Endothelial cell of umbilical vein (primary cell): ENCODE results near the gene CYP2C19. TPM values are rescaled to one million over a fixed set of nuclear protein-coding genes. Genes with fewer than 3 reads are reported as not detected.

ENCODE experiments used
- BruUV-seq: library from RNA; stranded (reverse); fragments of 400-500 nt; replicated peaks from 2 replicates; lab custom pipeline; 2021; lab: Mats Ljungman, UMichigan
- CTCF ChIA-PET: fragments of 300-600, 350-600 bp; sonication (Branson Sonifier 250); formaldehyde crosslinking; loops from one replicate; lab custom pipeline; 2021; ENCODE audit warnings: antibody characterized with exemption, inconsistent platforms; lab: Charles Lee
- POLR2A ChIA-PET: fragments of 300-600, 350-600 bp; sonication (Branson Sonifier 250); formaldehyde crosslinking; loops from one replicate; lab custom pipeline; 2021; ENCODE audit warnings: antibody characterized with exemption, inconsistent platforms; lab: Charles Lee
- DNase-seq: peaks from one replicate; pipeline ENCODE4 v3.0.0-alpha.2; 2011; ENCODE audit warnings: low read depth, low spot score
- FAIRE-seq: peaks from 2 replicates; lab custom pipeline; 2011; peaks lifted over from hg19 to GRCh38; lab: Jason Lieb, UNC
- H2AFZ ChIP-seq: 2 replicates; pipeline ENCODE4 v1.6.0; 2012; ENCODE audit warnings: low read depth, low read length, control low read depth, inconsistent platforms
- H3K27ac ChIP-seq: 2 replicates; pipeline ENCODE4 v1.5.1; 2011; ENCODE audit warnings: low read depth, mild to moderate bottlenecking, control low read depth, low read length, moderate library complexity; ENCODE audit not compliant: insufficient read depth
- H3K27me3 ChIP-seq, 2 experiments: 2 replicates each; pipeline versions ENCODE4 v1.6.0 to v1.6.1; 2011; ENCODE audit warnings: low read length in 2 of 2, mixed read lengths in 1 of 2; ENCODE audit not compliant: control insufficient read depth in 2 of 2, insufficient read depth in 2 of 2
- H3K36me3 ChIP-seq, 2 experiments: 2 replicates in 1 of 2; 3 replicates in 1 of 2; pipeline ENCODE4 v1.5.1; 2011; ENCODE audit warnings: low read length in 2 of 2, mild to moderate bottlenecking in 1 of 2, moderate library complexity in 1 of 2; ENCODE audit not compliant: control insufficient read depth in 2 of 2, insufficient read depth in 2 of 2; ENCODE audit errors: extremely low read depth in 1 of 2
- H3K4me1 ChIP-seq: 3 replicates; pipeline ENCODE4 v1.5.1; 2011; ENCODE audit warnings: mild to moderate bottlenecking, low read length; ENCODE audit not compliant: control insufficient read depth, insufficient read depth; ENCODE audit errors: extremely low read depth
- H3K4me2 ChIP-seq: 2 replicates; pipeline ENCODE4 v1.6.1; 2011; ENCODE audit warnings: low read length, control low read depth, mixed read lengths; ENCODE audit not compliant: insufficient read depth
- H3K4me3 ChIP-seq, 3 experiments: fragments of 200-600 bp in 1 of 3; sonication (generic), shearing (Covaris generic) in 1 of 3; replicated peaks in 1 of 3; 2 replicates each; pipeline ENCODE4 v1.5.1; 2011 to 2016; ENCODE audit warnings: control low read depth in 3 of 3, low read length in 3 of 3, mild to moderate bottlenecking in 2 of 3, inconsistent platforms in 1 of 3, low read depth in 1 of 3, moderate library complexity in 1 of 3; ENCODE audit not compliant: insufficient read depth in 1 of 3
- H3K79me2 ChIP-seq: 2 replicates; pipeline ENCODE4 v1.6.0; 2012; ENCODE audit warnings: low read length, inconsistent platforms; ENCODE audit not compliant: control insufficient read depth, insufficient read depth
- H3K9ac ChIP-seq: replicated peaks from 2 replicates; pipeline ENCODE3; 2011; ENCODE audit warnings: low read length, control low read depth; ENCODE audit not compliant: insufficient read depth; ENCODE audit errors: extremely low read depth
- H3K9me1 ChIP-seq: replicated peaks from 3 replicates; pipeline ENCODE4 v1.6.0; 2011; ENCODE audit warnings: mild to moderate bottlenecking, low read length; ENCODE audit not compliant: control insufficient read depth, insufficient read depth; ENCODE audit errors: extremely low read depth
- H3K9me3 ChIP-seq: replicated peaks from 2 replicates; pipeline ENCODE4 v1.5.1; 2012; ENCODE audit warnings: low read length, inconsistent platforms; ENCODE audit not compliant: control insufficient read depth, insufficient read depth
- H4K20me1 ChIP-seq: replicated peaks from 2 replicates; pipeline ENCODE3; 2011; ENCODE audit warnings: mild to moderate bottlenecking, low read length; ENCODE audit not compliant: control insufficient read depth, insufficient read depth; ENCODE audit errors: extremely low read depth
- EZH2 ChIP-seq: IDR thresholded peaks from 2 replicates; pipeline ENCODE4 v1.6.1; 2012; ENCODE audit warnings: borderline replicate concordance, low read depth, mild to moderate bottlenecking, moderate library complexity, low read length, inconsistent platforms; ENCODE audit not compliant: severe bottlenecking
- FOS ChIP-seq: IDR thresholded peaks from 2 replicates; pipeline ENCODE4 v1.6.1; 2011; ENCODE audit warnings: mild to moderate bottlenecking, low read length, moderate library complexity, borderline replicate concordance; ENCODE audit not compliant: insufficient read depth
- GATA2 ChIP-seq: IDR thresholded peaks from 2 replicates; pipeline ENCODE4 v1.7.0; 2011; ENCODE audit warnings: low read depth, mild to moderate bottlenecking, moderate library complexity, mixed read lengths, low read length; ENCODE audit not compliant: insufficient read length, insufficient read depth
- JUN ChIP-seq: IDR thresholded peaks from 2 replicates; pipeline ENCODE4 v1.6.1; 2011; ENCODE audit warnings: borderline replicate concordance, low read depth; ENCODE audit not compliant: insufficient read length, insufficient read depth
- MYC ChIP-seq: IDR thresholded peaks from one replicate; pipeline ENCODE4 v1.6.1; 2011; ENCODE audit warnings: mild to moderate bottlenecking, low read depth, low read length
- POLR2A ChIP-seq: IDR thresholded peaks from 2 replicates; pipeline ENCODE4 v1.6.1; 2012; ENCODE audit warnings: low read depth, mild to moderate bottlenecking, control low read depth, low read length
- POLR2AphosphoS5 ChIP-seq: IDR thresholded peaks from 2 replicates; pipeline ENCODE4 v1.6.1; 2012; ENCODE audit warnings: low read depth, mild to moderate bottlenecking, control low read depth, low read length, moderate library complexity; ENCODE audit not compliant: insufficient read depth
- dilution Hi-C: fragments of 300-500 bp; cut with MboI; formaldehyde crosslinking; loops from one replicate; pipeline ENCODE4 v1.15.0; 2019; ENCODE audit warnings: low sequenced_read_pairs; ENCODE audit not compliant: extremely low pct_ligation_motif_present
- intact Hi-C: fragments of 100-400 bp; cut with micrococcal nuclease; formaldehyde crosslinking; loops from one replicate; pipeline ENCODE4 v1.10.0; 2022
- polyA plus RNA-seq, 4 experiments: library from polyadenylated mRNA; depleted of rRNA in 3 of 4; stranded (reverse) in 3 of 4; unstranded in 1 of 4; fragments of >200 nt; gene quantifications; 2 replicates each; pipeline versions ENCODE4 v1.2.1 to v1.2.3, GENCODE V29; 2011 to 2012; ENCODE audit warnings: missing spikeins in 1 of 4
- total RNA-seq: library from RNA; stranded (reverse); gene quantifications from 2 replicates; pipeline ENCODE4 v1.2.3, GENCODE V29; 2021
- TF ChIP-seq, protein P1 (sequence below), 2 donors: IDR thresholded peaks; 1 replicate in 1 of 2; 2 replicates in 1 of 2; pipeline ENCODE4 v1.5.1; 2011; ENCODE audit warnings: low read length in 2 of 2, mild to moderate bottlenecking in 2 of 2, moderate library complexity in 2 of 2, control low read depth in 1 of 2, inconsistent platforms in 1 of 2, low read depth in 1 of 2; ENCODE audit not compliant: insufficient read depth in 1 of 2; ENCODE audit errors: extremely low read depth in 1 of 2
- TF ChIP-seq, protein P2 (sequence below): IDR thresholded peaks from 2 replicates; pipeline ENCODE4 v1.6.1; 2011; ENCODE audit not compliant: insufficient read depth, insufficient read length

CYP2C19 gene
- total and polyA plus RNA-seq, 2 donors (not counting 3 experiments of a cell fraction or from before 2014, with no cell fraction given) = not detected

DNA sequence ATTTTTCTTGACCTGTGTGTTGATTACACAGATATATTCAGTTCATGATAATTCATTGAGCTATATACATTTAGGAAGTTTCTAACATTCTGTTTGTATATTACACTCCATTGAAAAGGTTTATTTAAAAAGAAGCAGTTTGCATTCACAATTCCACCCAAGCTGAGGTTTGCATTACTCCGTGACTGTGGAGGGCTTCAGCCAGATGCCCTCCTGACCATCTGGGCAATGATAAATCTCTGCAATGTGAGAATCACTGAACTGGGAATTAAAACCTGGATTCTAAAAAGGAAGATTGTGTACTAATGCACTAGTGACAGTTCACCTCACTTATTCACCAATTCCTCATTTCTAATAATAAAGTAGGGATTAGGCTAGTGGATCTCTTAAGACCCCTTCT lies 139.6 kb downstream of the CYP2C19 start:
- Histone ChIP-seq H3K9ac (no peak overlapping the region), H4K20me1 (no peaks in the 10 kb centered on the region), H3K27me3 (no peaks in the 10 kb centered on the region), H3K27ac (no peak overlapping the region), H3K4me3 (no peak overlapping the region), H3K4me1 (no peaks in the 10 kb centered on the region), H3K4me2 (no peak overlapping the region), H3K36me3 (no peaks in the 10 kb centered on the region), H3K79me2 (no peaks in the 10 kb centered on the region), H3K9me1 (no peaks in the 10 kb centered on the region), H2AFZ (no peak overlapping the region), H3K9me3 (peaks cover 2% of the 10 kb centered on the region)
- dilution Hi-C loops = no loop called here
- intact Hi-C loops = no loop called here
- POLR2A ChIA-PET = no interaction called here
- FAIRE-seq (no peak), DNase-seq (no peak)
- no TSS peak for BruUV-seq
- TF ChIP-seq JUN = no peak
- CTCF ChIA-PET = no interaction called here

DNA sequence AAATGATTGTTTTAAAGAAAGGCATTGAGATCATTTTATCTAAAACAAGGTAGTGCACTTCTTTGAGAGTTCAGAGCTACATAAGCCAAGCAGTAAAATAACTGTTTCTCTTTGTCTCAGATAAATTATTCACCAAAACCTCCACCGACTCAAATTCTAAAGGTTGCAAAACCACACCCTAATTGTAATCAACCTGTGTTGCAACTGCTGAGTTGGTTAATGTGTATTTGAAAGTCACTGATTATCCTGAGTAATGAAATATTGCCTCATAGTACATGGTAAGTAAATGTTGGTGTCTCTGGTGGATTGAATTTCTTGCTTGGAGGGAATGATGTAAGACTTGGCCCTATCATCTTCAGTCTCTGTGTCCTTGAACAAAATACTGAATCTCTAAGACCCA lies 140.1 kb downstream of the CYP2C19 start:
- Histone ChIP-seq H3K79me2 (no peaks in the 10 kb centered on the region), H3K27ac (no peak overlapping the region), H3K9me3 (peaks cover 2% of the 10 kb centered on the region), H4K20me1 (no peaks in the 10 kb centered on the region), H3K4me1 (no peaks in the 10 kb centered on the region), H3K9ac (no peak overlapping the region), H3K27me3 (no peaks in the 10 kb centered on the region), H2AFZ (no peak overlapping the region), H3K4me2 (no peak overlapping the region), H3K36me3 (no peaks in the 10 kb centered on the region), H3K9me1 (no peaks in the 10 kb centered on the region), H3K4me3 (no peak overlapping the region)
- intact Hi-C loops = no loop called here
- dilution Hi-C loops = no loop called here
- FAIRE-seq (no peak), DNase-seq (no peak)
- no TSS peak for BruUV-seq
- TF ChIP-seq POLR2A (no peak), MYC (no peak), FOS (no peak), POLR2AphosphoS5 (no peak), JUN (no peak), EZH2 (no peak), GATA2 (no peak)
- TF ChIP-seq, protein P1, sequence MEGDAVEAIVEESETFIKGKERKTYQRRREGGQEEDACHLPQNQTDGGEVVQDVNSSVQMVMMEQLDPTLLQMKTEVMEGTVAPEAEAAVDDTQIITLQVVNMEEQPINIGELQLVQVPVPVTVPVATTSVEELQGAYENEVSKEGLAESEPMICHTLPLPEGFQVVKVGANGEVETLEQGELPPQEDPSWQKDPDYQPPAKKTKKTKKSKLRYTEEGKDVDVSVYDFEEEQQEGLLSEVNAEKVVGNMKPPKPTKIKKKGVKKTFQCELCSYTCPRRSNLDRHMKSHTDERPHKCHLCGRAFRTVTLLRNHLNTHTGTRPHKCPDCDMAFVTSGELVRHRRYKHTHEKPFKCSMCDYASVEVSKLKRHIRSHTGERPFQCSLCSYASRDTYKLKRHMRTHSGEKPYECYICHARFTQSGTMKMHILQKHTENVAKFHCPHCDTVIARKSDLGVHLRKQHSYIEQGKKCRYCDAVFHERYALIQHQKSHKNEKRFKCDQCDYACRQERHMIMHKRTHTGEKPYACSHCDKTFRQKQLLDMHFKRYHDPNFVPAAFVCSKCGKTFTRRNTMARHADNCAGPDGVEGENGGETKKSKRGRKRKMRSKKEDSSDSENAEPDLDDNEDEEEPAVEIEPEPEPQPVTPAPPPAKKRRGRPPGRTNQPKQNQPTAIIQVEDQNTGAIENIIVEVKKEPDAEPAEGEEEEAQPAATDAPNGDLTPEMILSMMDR (IDR thresholded peaks at IDR 0.05; ENCODE audit: extremely low read depth in 1 of 2, insufficient read depth in 1 of 2, low read depth in 1 of 2, low read length in 2 of 2) = no peak
- TF ChIP-seq, protein P2, sequence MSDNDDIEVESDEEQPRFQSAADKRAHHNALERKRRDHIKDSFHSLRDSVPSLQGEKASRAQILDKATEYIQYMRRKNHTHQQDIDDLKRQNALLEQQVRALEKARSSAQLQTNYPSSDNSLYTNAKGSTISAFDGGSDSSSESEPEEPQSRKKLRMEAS = no peak
- ChIA-PET POLR2A (no interaction called here), CTCF (no interaction called here)
